ENCODE results near the gene ERVV-1.

The ERVV-1 gene

DNA sequence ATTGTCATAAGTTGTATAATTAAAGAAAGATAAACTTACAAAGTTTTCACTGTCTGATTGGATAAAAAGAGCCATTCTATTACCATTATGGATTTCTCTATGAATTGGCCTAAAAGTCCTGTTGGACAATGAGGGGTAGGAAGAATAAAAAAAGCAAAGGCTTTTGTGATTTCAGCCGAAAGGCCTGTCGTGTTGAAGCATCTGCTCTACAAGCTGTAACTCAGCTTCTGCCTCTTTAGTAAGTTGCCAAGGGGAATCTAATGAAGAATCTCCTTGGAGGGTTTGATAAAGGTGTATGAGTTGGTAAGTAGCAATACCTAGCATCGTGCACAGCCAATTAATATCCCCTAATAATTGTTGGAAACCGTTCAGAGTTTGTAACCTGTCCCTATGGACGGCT, 25.2 kb upstream of the ERVV-1 start:
- POLR2A ChIA-PET, result interaction anchor here (1.0 kb wide), 1 partner anchor 799 kb away, joined by 3 read pairs; no protein-coding TSS in a partner anchor
- Histone ChIP-seq H3K4me1 (ENCODE audit: control insufficient read depth, insufficient read depth, low read length) (no peaks in the 10 kb centered on the region), H3K27ac (ENCODE audit: extremely low read depth, low read depth, low read length) (no peak overlapping the region), H3K4me3 (ENCODE audit: low read depth, low read length) (no peak overlapping the region), H3K36me3 (ENCODE audit: control insufficient read depth in 2 of 2, insufficient read depth in 1 of 2, low read length in 2 of 2) (no peaks in the 10 kb centered on the region), H3K9me3 (ENCODE audit: control insufficient read depth, insufficient read depth, low read depth, low read length) (no peaks in the 10 kb centered on the region)
- CTCF ChIA-PET, result no interaction called here
- no peak for TF ChIP-seq ZNF366 (tag by site-specific recombination; conservative IDR thresholded peaks at IDR 0.05)
- TF ChIP-seq ZNF521 (tag by site-specific recombination; IDR thresholded peaks at IDR 0.05), result no peak
- TF ChIP-seq, protein P1, sequence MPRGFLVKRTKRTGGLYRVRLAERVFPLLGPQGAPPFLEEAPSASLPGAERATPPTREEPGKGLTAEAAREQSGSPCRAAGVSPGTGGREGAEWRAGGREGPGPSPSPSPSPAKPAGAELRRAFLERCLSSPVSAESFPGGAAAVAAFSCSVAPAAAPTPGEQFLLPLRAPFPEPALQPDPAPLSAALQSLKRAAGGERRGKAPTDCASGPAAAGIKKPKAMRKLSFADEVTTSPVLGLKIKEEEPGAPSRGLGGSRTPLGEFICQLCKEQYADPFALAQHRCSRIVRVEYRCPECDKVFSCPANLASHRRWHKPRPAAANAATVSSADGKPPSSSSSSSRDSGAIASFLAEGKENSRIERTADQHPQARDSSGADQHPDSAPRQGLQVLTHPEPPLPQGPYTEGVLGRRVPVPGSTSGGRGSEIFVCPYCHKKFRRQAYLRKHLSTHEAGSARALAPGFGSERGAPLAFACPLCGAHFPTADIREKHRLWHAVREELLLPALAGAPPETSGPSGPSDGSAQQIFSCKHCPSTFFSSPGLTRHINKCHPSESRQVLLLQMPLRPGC (tag by site-specific recombination; IDR thresholded peaks at IDR 0.05), result no peak
- TF ChIP-seq ZNF140 (tag by site-specific recombination; IDR thresholded peaks at IDR 0.05), result no peak
- TF ChIP-seq KLF7 (tag by site-specific recombination; IDR thresholded peaks at IDR 0.05; ENCODE audit: borderline replicate concordance), result no peak
- TF ChIP-seq ZNF19 (tag by site-specific recombination; IDR thresholded peaks at IDR 0.05; ENCODE audit: low read depth), result no peak
- TF ChIP-seq YY1 (tag by site-specific recombination; IDR thresholded peaks at IDR 0.05), result no peak
- TF ChIP-seq ZNF670 (tag by site-specific recombination; IDR thresholded peaks at IDR 0.05; ENCODE audit: low read depth), result no peak
- TF ChIP-seq ZNF350 (tag by site-specific recombination; IDR thresholded peaks at IDR 0.05), result no peak

DNA sequence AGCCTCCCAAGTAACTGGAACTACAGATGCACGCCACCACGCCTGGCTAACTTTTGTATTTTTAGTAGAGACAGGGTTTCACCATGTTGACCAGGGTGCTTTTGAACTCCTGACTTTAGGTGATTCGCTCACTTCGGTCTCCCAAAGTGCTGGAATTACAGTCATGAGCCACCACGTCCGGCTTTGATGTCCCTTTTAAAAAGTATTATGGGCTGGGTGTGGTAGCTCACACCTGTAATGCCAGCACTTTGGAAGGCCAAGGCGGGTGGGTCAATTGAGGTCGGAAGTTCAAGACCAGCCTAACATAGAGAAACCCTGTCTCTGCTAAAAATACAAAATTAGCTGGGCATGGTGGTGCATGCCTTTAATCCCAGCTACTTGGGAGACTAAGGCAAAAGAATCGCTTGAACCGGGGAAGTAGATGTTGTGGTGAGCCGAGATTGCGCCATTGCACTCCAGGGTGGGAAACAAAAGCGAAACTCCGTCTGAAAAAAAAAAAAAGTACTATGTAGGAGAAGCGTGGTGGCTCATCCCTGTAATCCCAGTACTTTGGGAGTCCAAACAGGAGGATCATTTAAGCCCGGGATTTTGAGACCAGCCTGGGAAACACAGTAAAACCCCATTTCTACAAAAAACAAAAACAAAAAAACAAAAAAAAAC, 22.8 kb upstream of the ERVV-1 start:
- TF ChIP-seq ZNF510 (tag by site-specific recombination; IDR thresholded peaks at IDR 0.05; ENCODE audit: insufficient replicate concordance) (no peak), ZNF157 (tag by site-specific recombination; IDR thresholded peaks at IDR 0.05) (no peak), ZFP69B (tag by site-specific recombination; IDR thresholded peaks at IDR 0.05) (no peak), HOXA7 (CRISPR knock-in tag; IDR thresholded peaks at IDR 0.05; ENCODE audit: borderline replicate concordance) (no peak), ZNF366 (tag by site-specific recombination; conservative IDR thresholded peaks at IDR 0.05) (no peak), SP7 (tag by site-specific recombination; IDR thresholded peaks at IDR 0.05) (no peak)
- TF ChIP-seq, protein P2, sequence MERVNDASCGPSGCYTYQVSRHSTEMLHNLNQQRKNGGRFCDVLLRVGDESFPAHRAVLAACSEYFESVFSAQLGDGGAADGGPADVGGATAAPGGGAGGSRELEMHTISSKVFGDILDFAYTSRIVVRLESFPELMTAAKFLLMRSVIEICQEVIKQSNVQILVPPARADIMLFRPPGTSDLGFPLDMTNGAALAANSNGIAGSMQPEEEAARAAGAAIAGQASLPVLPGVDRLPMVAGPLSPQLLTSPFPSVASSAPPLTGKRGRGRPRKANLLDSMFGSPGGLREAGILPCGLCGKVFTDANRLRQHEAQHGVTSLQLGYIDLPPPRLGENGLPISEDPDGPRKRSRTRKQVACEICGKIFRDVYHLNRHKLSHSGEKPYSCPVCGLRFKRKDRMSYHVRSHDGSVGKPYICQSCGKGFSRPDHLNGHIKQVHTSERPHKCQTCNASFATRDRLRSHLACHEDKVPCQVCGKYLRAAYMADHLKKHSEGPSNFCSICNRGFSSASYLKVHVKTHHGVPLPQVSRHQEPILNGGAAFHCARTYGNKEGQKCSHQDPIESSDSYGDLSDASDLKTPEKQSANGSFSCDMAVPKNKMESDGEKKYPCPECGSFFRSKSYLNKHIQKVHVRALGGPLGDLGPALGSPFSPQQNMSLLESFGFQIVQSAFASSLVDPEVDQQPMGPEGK (tag by site-specific recombination; IDR thresholded peaks at IDR 0.05), result no peak
- TF ChIP-seq, protein P3, sequence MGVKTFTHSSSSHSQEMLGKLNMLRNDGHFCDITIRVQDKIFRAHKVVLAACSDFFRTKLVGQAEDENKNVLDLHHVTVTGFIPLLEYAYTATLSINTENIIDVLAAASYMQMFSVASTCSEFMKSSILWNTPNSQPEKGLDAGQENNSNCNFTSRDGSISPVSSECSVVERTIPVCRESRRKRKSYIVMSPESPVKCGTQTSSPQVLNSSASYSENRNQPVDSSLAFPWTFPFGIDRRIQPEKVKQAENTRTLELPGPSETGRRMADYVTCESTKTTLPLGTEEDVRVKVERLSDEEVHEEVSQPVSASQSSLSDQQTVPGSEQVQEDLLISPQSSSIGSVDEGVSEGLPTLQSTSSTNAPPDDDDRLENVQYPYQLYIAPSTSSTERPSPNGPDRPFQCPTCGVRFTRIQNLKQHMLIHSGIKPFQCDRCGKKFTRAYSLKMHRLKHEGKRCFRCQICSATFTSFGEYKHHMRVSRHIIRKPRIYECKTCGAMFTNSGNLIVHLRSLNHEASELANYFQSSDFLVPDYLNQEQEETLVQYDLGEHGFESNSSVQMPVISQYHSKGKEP (tag by site-specific recombination; IDR thresholded peaks at IDR 0.05), result no peak
- no peak overlapping the region for H3K27ac ChIP-seq (ENCODE audit: extremely low read depth, low read depth, low read length)

DNA sequence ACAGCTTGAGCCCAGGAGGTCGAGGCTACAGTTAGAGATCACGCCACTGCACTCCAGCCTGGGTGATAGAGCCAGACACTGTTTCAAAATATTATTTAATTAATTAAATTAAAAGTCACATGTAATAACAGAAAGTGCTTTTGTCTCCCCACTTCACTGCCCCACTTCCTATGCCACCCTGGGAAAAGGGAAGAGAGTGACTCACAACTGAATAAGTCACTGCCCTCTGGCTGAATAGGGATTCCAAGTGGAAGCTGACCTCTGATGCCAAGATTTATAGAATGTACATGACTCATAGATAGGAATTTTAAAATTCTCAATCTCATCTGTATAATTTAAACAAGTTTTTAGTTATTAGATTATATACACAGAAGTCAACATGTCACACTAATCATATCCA, 22.2 kb upstream of the ERVV-1 start:
- ChIA-PET CTCF (no interaction called here), POLR2A (no interaction called here)
- Histone ChIP-seq H3K36me3 (ENCODE audit: control insufficient read depth in 2 of 2, insufficient read depth in 1 of 2, low read length in 2 of 2) (no peaks in the 10 kb centered on the region), H3K4me3 (ENCODE audit: low read depth, low read length) (no peak overlapping the region), H3K27ac (ENCODE audit: extremely low read depth, low read depth, low read length) (no peak overlapping the region), H3K4me1 (ENCODE audit: control insufficient read depth, insufficient read depth, low read length) (no peaks in the 10 kb centered on the region), H3K9me3 (ENCODE audit: control insufficient read depth, insufficient read depth, low read depth, low read length) (no peaks in the 10 kb centered on the region)
- TF ChIP-seq ZNF792 (tag by site-specific recombination; IDR thresholded peaks at IDR 0.05) (no peak), ZSCAN4 (tag by site-specific recombination; IDR thresholded peaks at IDR 0.05) (no peak), ZNF350 (tag by site-specific recombination; IDR thresholded peaks at IDR 0.05) (no peak)
- TF ChIP-seq, protein P4, sequence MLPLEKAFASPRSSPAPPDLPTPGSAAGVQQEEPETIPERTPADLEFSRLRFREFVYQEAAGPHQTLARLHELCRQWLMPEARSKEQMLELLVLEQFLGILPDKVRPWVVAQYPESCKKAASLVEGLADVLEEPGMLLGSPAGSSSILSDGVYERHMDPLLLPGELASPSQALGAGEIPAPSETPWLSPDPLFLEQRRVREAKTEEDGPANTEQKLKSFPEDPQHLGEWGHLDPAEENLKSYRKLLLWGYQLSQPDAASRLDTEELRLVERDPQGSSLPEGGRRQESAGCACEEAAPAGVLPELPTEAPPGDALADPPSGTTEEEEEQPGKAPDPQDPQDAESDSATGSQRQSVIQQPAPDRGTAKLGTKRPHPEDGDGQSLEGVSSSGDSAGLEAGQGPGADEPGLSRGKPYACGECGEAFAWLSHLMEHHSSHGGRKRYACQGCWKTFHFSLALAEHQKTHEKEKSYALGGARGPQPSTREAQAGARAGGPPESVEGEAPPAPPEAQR (tag by site-specific recombination; IDR thresholded peaks at IDR 0.05), result no peak

More for the DNA sequence above, 22.8 kb upstream of the ERVV-1 start:
- no peaks in the 10 kb centered on the region for H3K9me3 ChIP-seq (ENCODE audit: control insufficient read depth, insufficient read depth, low read depth, low read length)
- no peaks in the 10 kb centered on the region for H3K36me3 ChIP-seq (ENCODE audit: control insufficient read depth in 2 of 2, insufficient read depth in 1 of 2, low read length in 2 of 2)
- no peaks in the 10 kb centered on the region for H3K4me1 ChIP-seq (ENCODE audit: control insufficient read depth, insufficient read depth, low read length)
- no peak overlapping the region for H3K4me3 ChIP-seq (ENCODE audit: low read depth, low read length)
- ChIA-PET POLR2A (no interaction called here), CTCF (interaction anchor here (0.6 kb wide), 1 partner anchor 555 kb away, joined by 4 read pairs; no protein-coding TSS in a partner anchor)

Measured in HEK293 (cell line).